ENCODE data around the gene RAB7A. TPM values are rescaled to one million over a fixed set of nuclear protein-coding genes. Genes with fewer than 3 reads are reported as not detected.
"Not testable (repeated sequence)": the region's sequence is repeated elsewhere in the genome, so short reads cannot be mapped to it uniquely, and the experiment has no call there.

Gene RAB7A
- total and polyA plus RNA-seq, 2 of the 4 experiments (the other 2 are of a cell fraction) = 57.0 to 240 TPM

DNA sequence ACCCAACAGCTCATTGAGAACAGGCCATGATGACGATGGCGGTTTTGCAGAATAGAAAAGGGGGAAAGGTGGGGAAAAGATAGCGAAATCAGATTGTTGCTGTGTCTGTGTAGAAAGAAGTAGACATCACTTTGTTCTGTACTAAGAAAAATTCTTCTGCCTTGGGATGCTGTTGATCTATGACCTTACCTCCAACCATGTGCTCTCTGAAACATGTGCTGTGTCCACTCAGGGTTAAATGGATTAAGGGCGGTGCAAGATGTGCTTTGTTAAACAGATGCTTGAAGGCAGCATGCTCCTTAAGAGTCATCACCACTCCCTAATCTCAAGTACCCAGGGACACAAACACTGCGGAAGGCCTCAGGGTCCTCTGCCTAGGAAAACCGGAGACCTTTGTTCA is 47.6 kb downstream of the RAB7A start:
- H3K4ac ChIP-seq (ENCODE audit: low read depth, low read length); H4K8ac ChIP-seq (ENCODE audit: low read depth in 2 of 2, low read length in 2 of 2); CTCF ChIA-PET; dilution Hi-C loops (cut with HindIII; ENCODE audit: low sequenced_read_pairs, unreplicated experiment); DNase-seq; H2BK5ac ChIP-seq (ENCODE audit: low read depth, low read length, poor library complexity, severe bottlenecking); H4K91ac ChIP-seq (ENCODE audit: insufficient read depth, low read depth, low read length); H3K14ac ChIP-seq (replicated peaks; ENCODE audit: low read depth, low read length); H3K18ac ChIP-seq (ENCODE audit: low read depth, low read length); BruUV-seq (replicated peaks); H3K4me1 ChIP-seq (ENCODE audit: control insufficient read depth, insufficient read depth, low read length); H3K4me3 ChIP-seq (ENCODE audit: insufficient read depth, low read depth, low read length); H3K9me3 ChIP-seq (ENCODE audit: control insufficient read depth, insufficient read depth, low read length); H2AK5ac ChIP-seq (ENCODE audit: low read depth, low read length); POLR2A ChIA-PET (ENCODE audit: unreplicated experiment); intact Hi-C loops (cut with micrococcal nuclease); H3K9ac ChIP-seq (ENCODE audit: low read depth, low read length); H2BK20ac ChIP-seq (ENCODE audit: low read depth, low read length); H3K23ac ChIP-seq (ENCODE audit: low read depth, low read length); H2AK9ac ChIP-seq (replicated peaks; ENCODE audit: low read depth, low read length, poor library complexity); H3K4me2 ChIP-seq (ENCODE audit: low read depth, low read length); H2AFZ ChIP-seq (replicated peaks; ENCODE audit: low read length, poor library complexity); H2BK15ac ChIP-seq (ENCODE audit: low read depth, low read length); H3K27me3 ChIP-seq (ENCODE audit: control insufficient read depth, insufficient read depth, low read length); H3K36me3 ChIP-seq (ENCODE audit: control insufficient read depth, insufficient read depth, low read length); ATAC-seq (ENCODE audit: low read depth); in situ Hi-C loops (cut with MboI; ENCODE audit: low sequenced_read_pairs); H3K27ac ChIP-seq (ENCODE audit: insufficient read depth, low read length); H2BK120ac ChIP-seq (ENCODE audit: low read depth, low read length); H4K5ac ChIP-seq (ENCODE audit: low read depth, low read length); H3K56ac ChIP-seq (ENCODE audit: extremely low read depth, insufficient read depth, low read length): not testable (repeated sequence)
- Histone ChIP-seq H3K79me1 (ENCODE audit: low read depth in 1 of 2, low read length in 2 of 2) (peaks cover 8 to 68% of the 10 kb centered on the region in 2 experiments; a peak in 3 of 4 replicates), H4K20me1 (ENCODE audit: insufficient read depth, low read length) (peaks cover 84% of the 10 kb centered on the region), H3K9me1 (ENCODE audit: insufficient read depth, low read length) (peaks cover 21% of the 10 kb centered on the region)
- WGBS, 2 experiments (ENCODE audit: extremely low coverage in 2 of 2, insufficient read length in 1 of 2) = no CpG with 5 or more reads among the region's 6 CpGs
